ENCODE data around the gene MSLN.

DNA sequence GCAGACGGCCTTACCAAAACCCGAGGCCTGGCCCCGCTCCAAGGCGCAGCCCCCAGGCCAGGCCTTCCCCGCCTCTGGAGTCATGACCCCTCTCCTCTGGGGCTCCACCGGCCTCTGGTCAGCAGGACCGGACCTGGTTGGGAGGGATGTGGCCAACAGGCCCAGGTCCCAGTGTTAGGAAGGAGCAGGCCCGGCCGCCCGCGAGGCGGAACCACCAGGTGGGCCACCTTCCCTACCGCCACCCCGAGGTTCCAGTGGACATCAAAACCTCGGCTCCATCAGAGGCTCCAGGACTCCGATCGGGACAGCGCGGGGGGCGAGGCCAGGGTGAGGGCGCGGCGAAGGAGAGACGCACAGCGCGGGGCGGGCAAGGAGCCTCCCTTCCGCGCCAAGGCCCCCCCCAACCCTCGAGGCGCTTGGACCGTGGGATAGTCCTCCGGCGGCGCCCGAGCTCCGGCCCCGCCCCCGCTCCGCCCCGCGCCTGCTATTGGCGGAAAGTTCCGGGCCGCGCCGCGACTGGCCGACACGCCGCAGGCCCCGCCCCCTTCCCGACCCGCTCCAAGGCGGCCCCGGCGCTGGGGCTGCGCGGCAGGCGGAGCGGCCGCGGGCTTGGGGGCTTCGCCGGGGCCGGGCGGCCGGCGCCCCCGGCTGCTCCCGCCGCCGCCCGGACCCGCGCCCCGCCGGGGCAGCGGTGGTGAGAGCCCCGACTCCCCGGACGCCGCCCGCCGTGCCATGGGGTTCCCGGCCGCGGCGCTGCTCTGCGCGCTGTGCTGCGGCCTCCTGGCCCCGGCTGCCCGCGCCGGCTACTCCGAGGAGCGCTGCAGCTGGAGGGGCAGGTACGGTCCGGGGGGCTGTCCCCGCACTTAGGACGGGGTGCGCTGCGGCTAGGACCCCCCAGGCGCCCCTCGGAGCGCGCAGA lies 45.7 kb upstream of the MSLN start, which contains the start of gene METRN:
- TF ChIP-seq CTCF (IDR thresholded peaks at IDR 0.05 in 8 of 11, conservative IDR thresholded peaks at IDR 0.05 in 3 of 11): peak in 1 of 11 experiments; percentile 6
- TF ChIP-seq POLR2A (IDR thresholded peaks at IDR 0.05): no peak

All from spleen (tissue), 7 donors.